ENCODE data around the gene NEURL4. TPM values are rescaled to one million over a fixed set of nuclear protein-coding genes. Genes with fewer than 3 reads are reported as not detected.

Gene NEURL4
- total and polyA plus RNA-seq, 7 donors, result 20.7 to 53.8 (median 26.8) TPM

GRCh38 chr17:7317161-7317803 is 11.9 kb downstream of the NEURL4 start:
- peaks cover 30% of the 10 kb centered on the region for H3K4me1 ChIP-seq
- peaks cover 18 to 87% of the 10 kb centered on the region in 2 donors for H3K36me3 ChIP-seq (ENCODE audit: insufficient read depth in 1 of 2, low read depth in 1 of 2)
- TF ChIP-seq, protein P1, sequence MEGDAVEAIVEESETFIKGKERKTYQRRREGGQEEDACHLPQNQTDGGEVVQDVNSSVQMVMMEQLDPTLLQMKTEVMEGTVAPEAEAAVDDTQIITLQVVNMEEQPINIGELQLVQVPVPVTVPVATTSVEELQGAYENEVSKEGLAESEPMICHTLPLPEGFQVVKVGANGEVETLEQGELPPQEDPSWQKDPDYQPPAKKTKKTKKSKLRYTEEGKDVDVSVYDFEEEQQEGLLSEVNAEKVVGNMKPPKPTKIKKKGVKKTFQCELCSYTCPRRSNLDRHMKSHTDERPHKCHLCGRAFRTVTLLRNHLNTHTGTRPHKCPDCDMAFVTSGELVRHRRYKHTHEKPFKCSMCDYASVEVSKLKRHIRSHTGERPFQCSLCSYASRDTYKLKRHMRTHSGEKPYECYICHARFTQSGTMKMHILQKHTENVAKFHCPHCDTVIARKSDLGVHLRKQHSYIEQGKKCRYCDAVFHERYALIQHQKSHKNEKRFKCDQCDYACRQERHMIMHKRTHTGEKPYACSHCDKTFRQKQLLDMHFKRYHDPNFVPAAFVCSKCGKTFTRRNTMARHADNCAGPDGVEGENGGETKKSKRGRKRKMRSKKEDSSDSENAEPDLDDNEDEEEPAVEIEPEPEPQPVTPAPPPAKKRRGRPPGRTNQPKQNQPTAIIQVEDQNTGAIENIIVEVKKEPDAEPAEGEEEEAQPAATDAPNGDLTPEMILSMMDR (IDR thresholded peaks at IDR 0.05), result no peak
- H3K4me3 ChIP-seq, result no peak overlapping the region
- DNase-seq, result no peak
- intact Hi-C loops (cut with DNase I), result no loop called here
- H3K27me3 ChIP-seq (ENCODE audit: insufficient read depth in 3 of 3, low read length in 2 of 3), result no peaks in the 10 kb centered on the region
- H3K27ac ChIP-seq, result no peak overlapping the region
- no peaks in the 10 kb centered on the region for H3K9me3 ChIP-seq
- ATAC-seq, result no peak
- WGBS, 3 donors, result 79 to 83% (median 79%) methylated on average over 15 to 16 of the region's 16 CpGs

- H3K27ac ChIP-seq, result peak overlapping the region; percentile 92
- intact Hi-C loops (cut with DNase I), result no loop called here
- TF ChIP-seq, protein P1 (IDR thresholded peaks at IDR 0.05), result no peak
- H3K4me1 ChIP-seq, result peaks cover 43% of the 10 kb centered on the region
- H3K27me3 ChIP-seq (ENCODE audit: insufficient read depth in 3 of 3, low read length in 2 of 3), result no peaks in the 10 kb centered on the region
- DNase-seq, result no peak
- peak overlapping the region; percentile 98 for H3K4me3 ChIP-seq
- whole genome bisulfite sequencing, 3 donors, result 30 to 35% (median 31%) methylated on average over 24 to 30 of the region's 30 CpGs
- H3K36me3 ChIP-seq (ENCODE audit: insufficient read depth in 1 of 2, low read depth in 1 of 2), result peaks cover 18 to 87% of the 10 kb centered on the region in 2 donors
- peak in 3 of 4 donors; percentile 8 to 27 (median 10) for ATAC-seq
- no peaks in the 10 kb centered on the region for H3K9me3 ChIP-seq
Observed at GRCh38 chr17:7315570-7316235, 13.4 kb downstream of the NEURL4 start.

DNA sequence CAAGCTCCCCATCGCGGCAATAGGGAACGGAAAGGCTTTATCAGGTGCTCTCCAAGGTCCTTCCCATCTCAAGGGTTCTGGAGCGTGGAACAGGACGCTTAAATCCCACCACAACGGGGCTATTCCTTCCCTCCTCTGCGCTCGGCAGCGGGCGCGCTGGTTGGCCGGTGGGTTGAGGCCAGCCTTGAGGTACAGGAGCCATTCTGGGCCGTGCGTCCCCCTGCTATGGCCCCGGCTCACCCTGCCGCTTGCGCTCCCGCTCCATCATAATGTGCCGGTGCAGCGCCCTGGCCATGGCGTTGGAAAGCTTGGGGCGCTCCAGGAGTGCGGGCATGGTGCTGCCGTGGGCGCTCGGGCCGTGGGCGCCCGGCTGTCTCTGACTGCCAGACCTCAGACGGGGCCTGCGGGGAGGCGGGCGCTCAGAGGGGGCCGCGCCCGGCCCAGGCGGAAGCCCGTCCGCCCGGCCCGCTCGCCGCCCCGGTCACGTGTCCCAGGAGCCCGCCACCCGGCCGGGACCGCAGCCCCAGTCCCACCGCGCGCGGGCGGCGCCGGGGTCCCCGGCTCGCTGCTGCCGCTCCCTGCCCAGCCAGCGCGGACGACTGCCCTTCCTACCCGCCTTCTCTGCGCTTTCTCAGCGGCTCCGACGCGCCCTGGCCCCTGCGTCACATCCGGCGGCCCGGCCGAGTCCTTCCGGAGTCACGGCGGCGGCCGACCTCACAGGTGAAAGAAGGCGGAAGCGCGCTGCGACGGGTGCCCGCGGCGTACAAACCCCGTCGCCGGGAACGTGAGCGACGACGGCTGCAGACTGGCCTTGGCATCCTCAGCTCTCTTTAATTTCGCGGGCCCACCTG is 14.2 kb downstream of the NEURL4 start, which contains the start of gene GPS2:
Gene GPS2, minus strand, starts transcription at position 642 of the 851 bp plus-strand sequence. Its CDS starts 308 bp downstream, at position 334.
- DNase-seq (peak; percentile 94 to 96), ATAC-seq (peak; percentile 83 to 94 (median 90))
- Histone ChIP-seq H3K27ac (peak within 1 kb of the TSS; percentile 92), H3K27me3 (ENCODE audit: insufficient read depth in 3 of 3, low read length in 2 of 3) (no peaks in the 10 kb centered on the region), H3K4me1 (peaks cover 51% of the 10 kb centered on the region), H3K36me3 (ENCODE audit: insufficient read depth in 1 of 2, low read depth in 1 of 2) (peaks cover 14 to 87% of the 10 kb centered on the region in 2 donors), H3K4me3 (peak within 1 kb of the TSS; percentile 98), H3K9me3 (no peaks in the 10 kb centered on the region)
- 0% methylated on average over 55 to 95 of the region's 95 CpGs for WGBS, 3 donors
- TF ChIP-seq, protein P1 (IDR thresholded peaks at IDR 0.05), result no peak
- intact Hi-C loops (cut with DNase I), result no loop called here

DNA sequence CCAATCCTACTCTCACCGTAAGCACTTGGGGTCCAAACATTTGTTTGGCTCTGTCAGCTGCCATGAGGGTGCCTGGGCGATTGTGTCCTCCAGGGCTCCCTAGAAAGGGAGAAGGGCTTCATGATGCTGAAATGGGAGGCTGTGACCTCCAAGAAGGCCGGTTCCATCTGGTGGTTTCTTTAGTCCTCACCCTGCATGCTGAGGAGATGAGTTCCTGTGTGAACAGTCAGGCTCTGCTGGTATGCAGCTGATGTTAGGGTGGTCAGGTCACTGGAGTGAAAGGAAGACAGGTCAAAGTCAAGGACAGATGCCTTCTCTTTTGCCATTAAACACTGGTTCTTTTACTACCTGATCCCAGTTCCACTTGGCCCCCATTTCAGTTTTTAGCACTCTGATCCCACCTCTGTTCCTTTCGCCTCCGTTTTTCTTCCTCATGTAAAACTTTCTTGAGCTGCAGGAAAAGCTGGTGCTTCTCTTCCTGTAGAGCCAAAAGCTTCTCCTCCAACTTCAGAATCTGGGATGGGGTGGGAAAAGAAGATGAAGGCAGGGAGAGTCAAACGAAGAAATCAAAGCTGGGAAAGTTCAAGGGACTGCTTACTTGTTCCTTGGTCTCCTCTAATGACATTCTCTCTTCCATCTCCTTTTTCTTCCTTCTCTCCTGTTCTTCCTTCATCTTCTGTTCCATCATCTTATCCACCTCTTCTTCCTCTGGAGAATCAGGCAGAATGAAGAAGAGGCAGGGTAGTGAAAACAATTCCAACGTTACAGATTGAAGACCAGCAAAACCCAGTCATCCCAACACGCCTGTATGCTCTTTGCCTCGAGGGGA is 15.0 kb downstream of the NEURL4 start:
- Histone ChIP-seq H3K36me3 (ENCODE audit: insufficient read depth in 1 of 2, low read depth in 1 of 2) (peaks cover 14 to 85% of the 10 kb centered on the region in 2 donors), H3K4me1 (peaks cover 59% of the 10 kb centered on the region)
- no peak for ATAC-seq

More for the DNA sequence above, 15.0 kb downstream of the NEURL4 start:
- peak overlapping the region; percentile 98 for H3K4me3 ChIP-seq
- H3K27me3 ChIP-seq (ENCODE audit: insufficient read depth in 3 of 3, low read length in 2 of 3), result no peaks in the 10 kb centered on the region
- TF ChIP-seq, protein P1 (IDR thresholded peaks at IDR 0.05), result no peak
- DNase-seq, result no peak
- intact Hi-C loops (cut with DNase I), result no loop called here
- WGBS, 3 donors, result 41 to 49% (median 44%) methylated on average over 9 of the region's 9 CpGs
- H3K27ac ChIP-seq, result peak overlapping the region; percentile 92
- H3K9me3 ChIP-seq, result no peaks in the 10 kb centered on the region

All from psoas muscle (tissue), 8 donors.